ENCODE results near the gene CDKL2.
"Not testable (repeated sequence)": the region's sequence is repeated elsewhere in the genome, so short reads cannot be mapped to it uniquely, and the experiment has no call there.

CDKL2 gene

DNA sequence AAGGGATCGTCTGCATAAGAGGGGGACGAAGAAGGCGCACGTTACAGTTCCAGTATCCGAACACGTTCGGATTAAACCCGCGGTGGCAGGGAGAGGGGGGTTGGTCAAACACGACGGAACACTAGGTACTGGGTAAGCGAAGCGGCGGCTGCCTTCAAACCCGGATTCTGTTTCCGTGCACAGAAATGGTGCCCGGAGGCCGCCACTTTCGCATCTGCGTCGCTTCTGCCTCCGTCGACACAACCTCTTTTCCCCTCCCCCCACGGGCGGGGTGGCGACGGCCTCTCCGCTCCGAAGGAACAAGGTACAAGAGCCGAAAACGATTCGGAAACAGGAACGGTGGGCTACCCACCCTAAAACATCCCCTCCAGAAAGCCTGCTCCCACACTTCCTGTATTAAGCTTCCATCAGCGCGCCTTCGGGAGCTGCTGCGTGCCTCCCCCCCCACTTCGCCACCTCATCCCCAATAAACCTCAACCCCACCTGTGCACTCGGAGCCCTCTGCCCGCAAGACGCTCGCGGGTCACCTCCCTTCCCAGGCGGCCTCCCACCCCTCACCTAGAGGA lies 42.2 kb upstream of the CDKL2 start:
- TF ChIP-seq, protein P1, sequence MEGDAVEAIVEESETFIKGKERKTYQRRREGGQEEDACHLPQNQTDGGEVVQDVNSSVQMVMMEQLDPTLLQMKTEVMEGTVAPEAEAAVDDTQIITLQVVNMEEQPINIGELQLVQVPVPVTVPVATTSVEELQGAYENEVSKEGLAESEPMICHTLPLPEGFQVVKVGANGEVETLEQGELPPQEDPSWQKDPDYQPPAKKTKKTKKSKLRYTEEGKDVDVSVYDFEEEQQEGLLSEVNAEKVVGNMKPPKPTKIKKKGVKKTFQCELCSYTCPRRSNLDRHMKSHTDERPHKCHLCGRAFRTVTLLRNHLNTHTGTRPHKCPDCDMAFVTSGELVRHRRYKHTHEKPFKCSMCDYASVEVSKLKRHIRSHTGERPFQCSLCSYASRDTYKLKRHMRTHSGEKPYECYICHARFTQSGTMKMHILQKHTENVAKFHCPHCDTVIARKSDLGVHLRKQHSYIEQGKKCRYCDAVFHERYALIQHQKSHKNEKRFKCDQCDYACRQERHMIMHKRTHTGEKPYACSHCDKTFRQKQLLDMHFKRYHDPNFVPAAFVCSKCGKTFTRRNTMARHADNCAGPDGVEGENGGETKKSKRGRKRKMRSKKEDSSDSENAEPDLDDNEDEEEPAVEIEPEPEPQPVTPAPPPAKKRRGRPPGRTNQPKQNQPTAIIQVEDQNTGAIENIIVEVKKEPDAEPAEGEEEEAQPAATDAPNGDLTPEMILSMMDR (IDR thresholded peaks at IDR 0.05; ENCODE audit: low read depth, low read length), result no peak
- H3K4me3 ChIP-seq (ENCODE audit: low read depth, low read length), result peak overlapping the region; percentile 99

DNA sequence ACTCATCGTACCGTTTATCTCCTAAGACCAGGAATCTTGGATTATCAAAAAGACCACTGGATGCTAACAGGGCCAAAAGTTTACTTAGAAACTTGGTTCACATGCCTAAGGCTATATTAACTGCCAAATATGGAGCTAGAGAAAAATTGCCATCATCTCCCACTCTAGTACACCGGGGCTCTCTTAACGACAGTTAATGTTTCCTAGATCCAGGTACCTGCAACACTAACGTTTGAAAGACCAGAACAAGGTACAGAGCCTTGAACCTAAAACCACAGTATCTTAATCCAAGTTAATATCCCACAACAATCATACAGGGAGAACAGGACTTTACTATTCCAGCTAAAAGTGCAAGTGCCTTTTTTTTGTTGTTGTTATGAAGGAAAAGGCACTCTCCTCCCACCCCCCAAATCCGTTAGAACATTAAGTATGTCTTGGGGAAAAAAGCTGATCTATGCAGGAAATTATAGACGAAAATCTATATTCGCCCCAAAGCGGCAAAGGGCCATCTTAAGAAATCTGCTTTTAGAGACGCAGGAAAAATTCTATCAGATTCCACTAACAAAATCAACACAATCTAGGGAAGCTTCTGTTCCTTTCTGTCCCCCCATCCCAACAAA lies 41.6 kb upstream of the CDKL2 start:
- TF ChIP-seq, protein P1 (IDR thresholded peaks at IDR 0.05; ENCODE audit: low read depth, low read length), result no peak
- H3K4me3 ChIP-seq (ENCODE audit: low read depth, low read length), result peak overlapping the region; percentile 99

DNA sequence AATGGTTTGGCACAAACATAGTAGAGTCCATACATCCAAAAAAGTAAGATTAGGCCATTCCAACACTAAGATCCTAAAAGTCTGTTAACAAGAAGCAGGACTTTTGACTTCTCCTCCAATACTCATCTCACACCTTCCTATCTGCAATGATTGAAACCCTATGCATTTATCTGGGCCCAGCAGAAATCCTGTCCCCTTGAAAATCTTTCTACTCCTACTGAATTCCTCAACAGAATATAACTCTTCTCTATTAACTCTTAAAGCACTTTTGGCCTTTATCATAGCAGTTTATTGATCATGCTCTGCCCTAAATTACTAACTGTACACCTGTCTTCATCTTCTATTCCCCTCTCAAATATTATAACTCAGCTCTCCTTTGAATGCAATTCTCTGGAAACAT lies 38.3 kb upstream of the CDKL2 start:
- no peak overlapping the region for H3K4me3 ChIP-seq (ENCODE audit: low read depth, low read length)
- TF ChIP-seq, protein P1 (IDR thresholded peaks at IDR 0.05; ENCODE audit: low read depth, low read length), result no peak

DNA sequence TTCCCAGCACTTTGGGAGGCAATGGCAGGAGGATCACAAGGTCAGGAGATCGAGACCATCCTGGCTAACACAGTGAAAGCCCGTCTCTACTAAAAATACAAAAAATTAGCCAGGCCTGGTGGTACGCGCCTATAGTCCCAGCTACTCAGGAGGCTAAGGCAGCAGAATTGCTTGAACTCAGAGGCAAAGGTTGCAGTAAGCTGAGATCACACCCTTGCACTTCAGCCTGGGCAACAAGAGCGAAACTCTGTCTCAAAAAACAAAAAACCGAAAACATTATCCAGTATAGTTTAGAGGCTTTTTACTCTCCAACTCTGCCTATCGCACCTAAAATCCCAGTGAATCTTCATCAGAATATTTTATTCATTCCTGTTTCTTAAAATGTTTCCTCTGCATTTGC lies 37.3 kb upstream of the CDKL2 start:
- H3K4me3 ChIP-seq (ENCODE audit: low read depth, low read length), result not testable (repeated sequence)

DNA sequence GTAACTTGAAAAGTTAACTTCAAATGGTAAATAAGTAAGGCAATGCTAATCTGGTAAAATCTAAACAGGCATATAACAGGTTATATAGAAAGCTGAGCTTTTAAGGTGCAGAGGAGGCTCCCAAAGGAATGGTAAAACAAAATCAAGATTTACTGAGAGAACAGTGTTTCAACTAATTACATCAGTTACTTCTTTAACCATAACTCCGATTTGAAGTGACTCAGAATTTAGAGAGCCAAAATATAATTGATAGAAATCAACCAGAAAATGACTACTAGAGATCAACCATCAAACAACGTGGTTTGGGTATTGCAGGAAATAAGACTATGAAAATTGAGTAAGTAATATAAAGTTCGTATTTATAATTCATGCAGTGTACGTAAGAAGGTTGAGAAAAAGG lies 36.0 kb upstream of the CDKL2 start:
- no peak overlapping the region for H3K4me3 ChIP-seq (ENCODE audit: low read depth, low read length)
- TF ChIP-seq, protein P1 (IDR thresholded peaks at IDR 0.05; ENCODE audit: low read depth, low read length), result no peak

DNA sequence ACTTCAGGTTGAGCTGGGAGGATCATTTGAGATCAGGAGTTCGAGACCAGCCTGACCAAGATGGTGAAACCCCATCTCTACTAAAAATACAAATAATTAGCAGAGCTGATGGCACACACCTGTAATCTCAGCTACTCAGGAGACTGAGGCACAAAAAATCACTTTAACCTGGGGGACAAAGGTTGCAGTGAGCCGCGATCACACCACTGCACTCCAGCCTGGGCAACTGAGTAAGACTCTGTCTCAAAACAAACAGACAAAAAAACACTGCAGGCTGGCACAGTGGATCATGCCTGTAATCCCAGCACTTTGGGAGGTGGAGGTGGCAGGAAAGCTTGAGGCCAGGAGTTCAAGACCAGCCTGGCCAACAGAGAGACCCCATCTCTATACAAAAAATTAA lies 34.3 kb upstream of the CDKL2 start:
- not testable (repeated sequence) for H3K4me3 ChIP-seq (ENCODE audit: low read depth, low read length)

DNA sequence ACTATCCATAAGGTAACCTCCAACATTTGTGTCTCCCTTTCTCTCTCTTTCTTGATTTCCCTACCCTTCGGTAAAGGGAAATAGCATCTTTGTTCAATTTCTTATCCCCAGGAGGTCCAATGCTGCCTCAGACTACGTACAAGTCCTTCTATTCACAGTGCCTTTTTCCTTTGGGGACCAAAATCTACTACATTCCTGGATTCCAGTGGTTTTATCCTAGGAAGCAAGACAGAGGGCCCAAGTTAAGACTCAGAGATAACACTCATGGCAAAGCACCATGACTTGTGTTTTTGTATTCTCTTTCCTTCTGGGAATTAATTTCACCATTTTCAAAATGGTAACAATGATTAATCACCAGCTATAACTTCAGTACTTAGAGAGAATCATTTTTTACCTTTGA lies 32.3 kb upstream of the CDKL2 start:
- no peak overlapping the region for H3K4me3 ChIP-seq (ENCODE audit: low read depth, low read length)
- TF ChIP-seq, protein P1 (IDR thresholded peaks at IDR 0.05; ENCODE audit: low read depth, low read length), result no peak

DNA sequence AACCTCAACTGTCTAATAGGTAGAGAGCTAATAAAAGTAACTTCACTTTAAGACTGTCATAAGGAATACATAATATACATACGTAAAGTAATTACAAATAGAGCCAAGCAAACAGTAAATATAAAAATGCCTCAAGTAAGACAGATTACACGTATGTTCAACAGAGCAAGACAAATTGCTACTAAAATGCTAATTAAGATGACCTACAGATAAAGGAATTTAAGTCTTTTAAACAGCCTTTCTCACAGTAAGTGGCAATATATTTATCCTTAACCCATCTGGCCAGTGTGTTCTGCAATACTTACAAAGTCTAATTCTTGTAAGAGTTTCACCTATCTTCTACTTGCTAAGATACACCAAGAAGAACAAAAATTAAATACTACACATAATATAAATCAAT lies 30.2 kb upstream of the CDKL2 start:
- TF ChIP-seq, protein P1 (IDR thresholded peaks at IDR 0.05; ENCODE audit: low read depth, low read length), result no peak
- no peak overlapping the region for H3K4me3 ChIP-seq (ENCODE audit: low read depth, low read length)
